Measurements from ENCODE around the gene CENPT. TPM values are rescaled to one million over a fixed set of nuclear protein-coding genes. Genes with fewer than 3 reads are reported as not detected.

The CENPT gene
- total and polyA plus RNA-seq, 10 of the 15 experiments (the other 5 are each of a cell fraction or from before 2014, with no cell fraction given), result 1.1 to 45.7 (median 24.5) TPM

DNA sequence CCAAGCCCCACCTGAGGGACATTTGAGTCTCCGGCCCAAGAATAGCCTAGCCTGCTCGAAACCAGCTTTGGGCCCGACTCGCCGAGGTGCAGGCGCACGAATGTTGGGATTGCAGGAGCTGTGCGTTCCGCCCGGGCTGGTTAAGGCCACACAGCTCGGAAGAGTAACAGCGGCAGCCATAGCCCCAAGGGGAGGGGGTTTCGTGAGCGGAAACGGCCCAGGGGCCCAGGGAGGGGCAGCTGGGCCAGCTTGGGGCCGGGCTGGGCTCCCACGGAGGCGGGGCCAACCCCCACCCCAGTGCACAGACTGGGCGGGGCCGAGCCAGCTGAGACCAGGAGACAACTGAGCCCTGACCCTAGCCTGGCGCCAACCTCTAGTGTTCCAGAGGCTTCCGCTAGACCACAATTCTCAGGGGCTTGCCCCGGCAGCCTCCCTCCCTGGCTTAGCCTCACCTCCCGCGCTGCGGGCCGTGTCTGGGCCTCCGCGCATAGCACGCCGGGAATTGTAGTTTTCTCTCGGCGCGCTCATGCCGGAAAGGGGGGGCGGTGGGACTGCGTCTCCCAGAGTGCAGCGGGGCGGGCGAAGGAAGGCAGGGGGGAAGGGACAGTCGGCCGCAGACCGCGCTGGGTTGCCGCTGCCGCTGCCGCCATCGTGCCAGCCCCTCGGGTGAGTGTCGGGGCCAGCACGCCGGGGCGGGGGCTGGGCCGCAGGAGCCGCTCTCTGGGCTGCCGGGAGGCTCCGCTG lies 1.0 kb downstream of the CENPT start, which contains the start of gene NUTF2 (continued):
- TF ChIP-seq ZBTB40 (IDR thresholded peaks at IDR 0.05; ENCODE audit: borderline replicate concordance) (peak; percentile 83), TBL1XR1 (IDR thresholded peaks at IDR 0.05; ENCODE audit: low read depth, low read length) (peak; percentile 64; the same call in 1 of the 2 replicates), CEBPB (IDR thresholded peaks at IDR 0.05; ENCODE audit: borderline replicate concordance in 1 of 2, low read depth in 2 of 2, low read length in 2 of 2) (no peak), TARDBP (IDR thresholded peaks at IDR 0.05; ENCODE audit: borderline replicate concordance) (peak; percentile 95), MYB (IDR thresholded peaks at IDR 0.05; ENCODE audit: borderline replicate concordance, low read depth, low read length) (peak; percentile 15; the same call in 1 of the 2 replicates), ZNF622 (IDR thresholded peaks at IDR 0.05) (no peak), NRF1 (conservative IDR thresholded peaks at IDR 0.05; ENCODE audit: low read depth, low read length) (no peak), SUZ12 (IDR thresholded peaks at IDR 0.05; ENCODE audit: unreplicated experiment) (no peak), EED (IDR thresholded peaks at IDR 0.05; ENCODE audit: low read depth) (peak; percentile 77), KAT2A (conservative IDR thresholded peaks at IDR 0.05; ENCODE audit: control insufficient read depth, low read depth, low read length) (no peak), RAD21 (IDR thresholded peaks at IDR 0.05; ENCODE audit: insufficient read depth, low read depth, low read length) (no peak), ZBED1 (IDR thresholded peaks at IDR 0.05; ENCODE audit: borderline replicate concordance) (0 out of 2 replicates have a peak, but pooled peaks have one; percentile 28), KLF5 (IDR thresholded peaks at IDR 0.05; ENCODE audit: partially characterized antibody) (peak; percentile 74), NR2F1 (conservative IDR thresholded peaks at IDR 0.05) (peak; percentile 90), IRF3 (IDR thresholded peaks at IDR 0.05) (no peak), ETV6 (conservative IDR thresholded peaks at IDR 0.05 in 1 of 2, IDR thresholded peaks at IDR 0.05 in 1 of 2; ENCODE audit: borderline replicate concordance in 1 of 2, low read depth in 1 of 2) (peak in 1 of 2 experiments; percentile 39; a peak in 1 of 4 replicates), PAX8 (IDR thresholded peaks at IDR 0.05) (no peak), DPF2 (IDR thresholded peaks at IDR 0.05) (peak; percentile 22; the same call in 1 of the 2 replicates), PML (IDR thresholded peaks at IDR 0.05; ENCODE audit: low read length) (peak; percentile 83; the same call in 1 of the 2 replicates), CBX5 (IDR thresholded peaks at IDR 0.05; ENCODE audit: low read depth) (no peak), POU2F2 (IDR thresholded peaks at IDR 0.05; ENCODE audit: borderline replicate concordance, low read depth, low read length) (peak; percentile 24; the same call in 1 of the 3 replicates)
- TF ChIP-seq, protein P1, sequence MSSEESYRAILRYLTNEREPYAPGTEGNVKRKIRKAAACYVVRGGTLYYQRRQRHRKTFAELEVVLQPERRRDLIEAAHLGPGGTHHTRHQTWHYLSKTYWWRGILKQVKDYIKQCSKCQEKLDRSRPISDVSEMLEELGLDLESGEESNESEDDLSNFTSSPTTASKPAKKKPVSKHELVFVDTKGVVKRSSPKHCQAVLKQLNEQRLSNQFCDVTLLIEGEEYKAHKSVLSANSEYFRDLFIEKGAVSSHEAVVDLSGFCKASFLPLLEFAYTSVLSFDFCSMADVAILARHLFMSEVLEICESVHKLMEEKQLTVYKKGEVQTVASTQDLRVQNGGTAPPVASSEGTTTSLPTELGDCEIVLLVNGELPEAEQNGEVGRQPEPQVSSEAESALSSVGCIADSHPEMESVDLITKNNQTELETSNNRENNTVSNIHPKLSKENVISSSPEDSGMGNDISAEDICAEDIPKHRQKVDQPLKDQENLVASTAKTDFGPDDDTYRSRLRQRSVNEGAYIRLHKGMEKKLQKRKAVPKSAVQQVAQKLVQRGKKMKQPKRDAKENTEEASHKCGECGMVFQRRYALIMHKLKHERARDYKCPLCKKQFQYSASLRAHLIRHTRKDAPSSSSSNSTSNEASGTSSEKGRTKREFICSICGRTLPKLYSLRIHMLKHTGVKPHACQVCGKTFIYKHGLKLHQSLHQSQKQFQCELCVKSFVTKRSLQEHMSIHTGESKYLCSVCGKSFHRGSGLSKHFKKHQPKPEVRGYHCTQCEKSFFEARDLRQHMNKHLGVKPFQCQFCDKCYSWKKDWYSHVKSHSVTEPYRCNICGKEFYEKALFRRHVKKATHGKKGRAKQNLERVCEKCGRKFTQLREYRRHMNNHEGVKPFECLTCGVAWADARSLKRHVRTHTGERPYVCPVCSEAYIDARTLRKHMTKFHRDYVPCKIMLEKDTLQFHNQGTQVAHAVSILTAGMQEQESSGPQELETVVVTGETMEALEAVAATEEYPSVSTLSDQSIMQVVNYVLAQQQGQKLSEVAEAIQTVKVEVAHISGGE (CRISPR knock-in tag; IDR thresholded peaks at IDR 0.05), result no peak

All from GM12878 (cell line).